ENCODE measurements around the gene TYSND1.

TYSND1 gene

DNA sequence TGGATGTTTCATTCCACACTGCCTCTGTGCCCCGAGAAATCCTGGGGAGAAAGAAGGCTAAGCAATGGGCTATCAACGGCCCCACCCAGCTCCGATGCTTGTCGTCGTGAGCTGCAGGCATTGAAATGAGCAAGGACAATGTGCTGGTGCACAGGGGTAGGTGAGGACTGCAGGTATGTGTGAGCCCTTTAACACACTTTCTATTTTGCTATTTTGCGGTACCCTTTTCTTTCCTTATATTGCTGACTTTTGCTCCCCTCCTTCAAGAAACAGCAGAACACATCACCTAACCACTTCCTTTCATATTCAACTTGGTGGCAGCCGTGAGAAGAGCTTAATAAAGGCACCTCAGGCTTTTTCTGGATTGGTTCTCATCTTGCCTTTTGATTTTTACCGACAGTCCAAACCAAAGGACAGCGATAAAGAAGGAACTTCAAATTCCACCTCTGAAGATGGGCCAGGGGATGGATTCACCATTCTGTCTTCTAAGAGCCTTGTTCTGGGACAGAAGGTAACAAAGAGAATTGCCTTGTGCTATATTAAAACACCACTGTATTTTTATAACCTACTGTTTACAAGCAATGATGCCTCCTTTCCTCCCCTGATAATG lies 53.1 kb downstream of the TYSND1 start:
- Histone ChIP-seq H3K9ac (ENCODE audit: low read length in 2 of 2) (no peak overlapping the region), H3K9me3 (ENCODE audit: control insufficient read depth in 2 of 2, low read length in 2 of 2) (no peaks in the 10 kb centered on the region), H3K4me1 (ENCODE audit: control insufficient read depth, insufficient read depth, low read length) (no peaks in the 10 kb centered on the region), H3K27ac (ENCODE audit: low read length) (no peak overlapping the region), H3K27me3 (ENCODE audit: control insufficient read depth in 1 of 2, insufficient read depth in 2 of 2, low read length in 2 of 2) (no peaks in the 10 kb centered on the region), H3K36me3 (ENCODE audit: control insufficient read depth in 2 of 2, insufficient read depth in 2 of 2, low read length in 2 of 2) (peaks cover 30 to 36% of the 10 kb centered on the region in 2 donors), H3K4me3 (ENCODE audit: low read length in 2 of 2) (no peak overlapping the region)

DNA sequence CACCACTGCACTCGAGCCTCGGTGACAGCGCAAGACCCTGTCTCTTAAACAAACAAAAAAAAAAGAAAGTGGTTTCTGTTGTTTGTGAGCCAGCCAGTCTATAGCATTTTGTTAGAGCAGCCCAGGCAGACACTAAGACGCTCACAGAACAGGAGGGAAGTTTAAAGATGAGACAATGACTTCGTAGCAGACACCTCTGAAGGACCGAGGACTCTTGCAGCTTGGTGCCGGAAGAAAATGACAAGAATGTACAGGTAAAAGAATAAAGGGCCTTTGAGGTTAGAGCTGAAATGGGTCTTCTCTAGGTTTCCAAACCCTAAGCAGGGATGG lies 54.1 kb downstream of the TYSND1 start:
- H3K27me3 ChIP-seq (ENCODE audit: control insufficient read depth in 1 of 2, insufficient read depth in 2 of 2, low read length in 2 of 2), result no peaks in the 10 kb centered on the region
- no peak overlapping the region for H3K9ac ChIP-seq (ENCODE audit: low read length in 2 of 2)
- H3K4me3 ChIP-seq (ENCODE audit: low read length in 2 of 2), result no peak overlapping the region
- H3K27ac ChIP-seq (ENCODE audit: low read length), result no peak overlapping the region
- H3K9me3 ChIP-seq (ENCODE audit: control insufficient read depth in 2 of 2, low read length in 2 of 2), result no peaks in the 10 kb centered on the region
- H3K36me3 ChIP-seq (ENCODE audit: control insufficient read depth in 2 of 2, insufficient read depth in 2 of 2, low read length in 2 of 2), result peaks cover 30 to 35% of the 10 kb centered on the region in 2 donors
- H3K4me1 ChIP-seq (ENCODE audit: control insufficient read depth, insufficient read depth, low read length), result no peaks in the 10 kb centered on the region

DNA sequence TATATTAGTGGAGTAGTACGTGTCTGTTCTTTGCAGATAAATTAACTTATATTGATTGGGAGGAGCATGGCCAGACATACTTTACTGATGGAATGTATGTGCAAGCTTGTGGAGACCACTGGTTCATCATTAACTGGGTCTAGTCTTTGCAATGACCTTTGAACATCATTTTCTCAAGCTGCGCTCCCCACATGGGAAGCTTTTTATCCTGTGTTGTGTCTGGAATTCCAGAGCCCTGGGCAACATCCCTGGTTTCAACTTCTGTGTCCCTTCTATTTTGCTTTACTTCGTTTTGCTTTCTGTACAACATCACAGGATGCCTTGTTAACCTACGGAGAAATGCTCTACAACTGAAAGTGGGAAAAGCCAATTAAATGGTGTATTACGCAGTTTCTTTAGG lies 55.5 kb downstream of the TYSND1 start:
- Histone ChIP-seq H3K27ac (ENCODE audit: low read length) (no peak overlapping the region), H3K4me3 (ENCODE audit: low read length in 2 of 2) (no peak overlapping the region), H3K36me3 (ENCODE audit: control insufficient read depth in 2 of 2, insufficient read depth in 2 of 2, low read length in 2 of 2) (peaks cover 24 to 35% of the 10 kb centered on the region in 2 donors), H3K9ac (ENCODE audit: low read length in 2 of 2) (no peak overlapping the region), H3K4me1 (ENCODE audit: control insufficient read depth, insufficient read depth, low read length) (no peaks in the 10 kb centered on the region), H3K9me3 (ENCODE audit: control insufficient read depth in 2 of 2, low read length in 2 of 2) (no peaks in the 10 kb centered on the region), H3K27me3 (ENCODE audit: control insufficient read depth in 1 of 2, insufficient read depth in 2 of 2, low read length in 2 of 2) (no peaks in the 10 kb centered on the region)

DNA sequence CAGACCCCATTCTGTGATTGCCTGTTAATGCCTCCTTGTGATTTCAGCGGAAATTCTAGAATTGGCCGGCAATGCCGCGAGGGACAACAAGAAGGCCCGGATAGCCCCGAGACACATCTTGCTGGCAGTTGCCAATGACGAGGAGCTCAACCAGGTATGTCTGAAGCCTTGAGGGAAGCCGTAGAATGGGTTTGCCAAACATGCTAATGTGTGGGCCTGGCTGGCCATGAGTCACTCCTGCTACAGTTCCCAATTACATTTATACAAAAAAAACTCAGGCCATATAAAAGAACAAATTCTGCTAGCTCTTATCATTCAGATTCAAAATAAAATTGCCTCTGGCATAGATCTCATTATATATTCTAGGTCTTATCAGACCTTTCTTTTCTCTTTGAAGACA lies 56.5 kb downstream of the TYSND1 start:
- H3K27ac ChIP-seq (ENCODE audit: low read length), result no peak overlapping the region
- no peaks in the 10 kb centered on the region for H3K9me3 ChIP-seq (ENCODE audit: control insufficient read depth in 2 of 2, low read length in 2 of 2)
- H3K9ac ChIP-seq (ENCODE audit: low read length in 2 of 2), result no peak overlapping the region
- H3K4me3 ChIP-seq (ENCODE audit: low read length in 2 of 2), result no peak overlapping the region
- no peaks in the 10 kb centered on the region for H3K27me3 ChIP-seq (ENCODE audit: control insufficient read depth in 1 of 2, insufficient read depth in 2 of 2, low read length in 2 of 2)
- no peaks in the 10 kb centered on the region for H3K4me1 ChIP-seq (ENCODE audit: control insufficient read depth, insufficient read depth, low read length)
- H3K36me3 ChIP-seq (ENCODE audit: control insufficient read depth in 2 of 2, insufficient read depth in 2 of 2, low read length in 2 of 2), result peaks cover 23 to 35% of the 10 kb centered on the region in 2 donors

DNA sequence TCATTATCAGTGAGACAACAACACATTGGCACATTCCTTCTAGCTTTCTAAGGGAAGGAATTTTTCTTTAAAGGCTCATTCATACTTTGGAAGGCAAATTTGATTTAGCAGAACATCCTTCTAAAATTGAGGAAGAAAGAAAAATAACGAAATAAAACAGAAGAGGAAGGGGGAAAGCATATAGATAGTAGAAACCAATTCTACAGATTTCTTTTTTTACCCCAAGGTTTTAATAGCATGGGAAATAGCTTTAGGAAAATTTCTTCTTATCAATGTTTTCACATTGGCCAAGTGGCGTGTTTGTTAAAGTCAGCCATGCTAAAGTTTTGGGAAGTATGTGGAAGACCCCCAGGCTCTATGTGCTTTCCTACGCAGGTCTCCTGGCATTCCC lies 58.2 kb downstream of the TYSND1 start:
- H3K4me1 ChIP-seq (ENCODE audit: control insufficient read depth, insufficient read depth, low read length), result no peaks in the 10 kb centered on the region

More for the DNA sequence above, 58.2 kb downstream of the TYSND1 start:
- no peak overlapping the region for H3K27ac ChIP-seq (ENCODE audit: low read length)
- no peak overlapping the region for H3K9ac ChIP-seq (ENCODE audit: low read length in 2 of 2)
- H3K27me3 ChIP-seq (ENCODE audit: control insufficient read depth in 1 of 2, insufficient read depth in 2 of 2, low read length in 2 of 2), result no peaks in the 10 kb centered on the region
- H3K4me3 ChIP-seq (ENCODE audit: low read length in 2 of 2), result no peak overlapping the region
- no peaks in the 10 kb centered on the region for H3K9me3 ChIP-seq (ENCODE audit: control insufficient read depth in 2 of 2, low read length in 2 of 2)
- peaks cover 17 to 21% of the 10 kb centered on the region in 2 donors for H3K36me3 ChIP-seq (ENCODE audit: control insufficient read depth in 2 of 2, insufficient read depth in 2 of 2, low read length in 2 of 2)

Data from stomach smooth muscle (tissue), 2 donors.